HEK293T (cell line): ENCODE data around the gene SCAMP4.

ENCODE experiments used
- CTCF ChIA-PET: fragments of 350-600 bp; formaldehyde crosslinking; extraction: SDS; loops from one replicate; lab custom pipeline; 2021; ENCODE audit warnings: antibody characterized with exemption, inconsistent platforms; lab: Yijun Ruan, JAX
- POLR2A ChIA-PET: fragments of 350-600 bp; formaldehyde crosslinking; extraction: SDS; loops from one replicate; lab custom pipeline; 2020; ENCODE audit warnings: antibody characterized with exemption, inconsistent platforms; lab: Yijun Ruan, JAX
- DNase-seq: peaks from one replicate; pipeline ENCODE4 v3.0.0; 2012; ENCODE audit warnings: mixed read lengths; ENCODE audit errors: extremely low spot score
- ARNT ChIP-seq: fragments of 450-650 bp; IDR thresholded peaks from 2 replicates; pipeline ENCODE4 v1.6.1; 2017; ENCODE audit warnings: mild to moderate bottlenecking
- BHLHE40 ChIP-seq: fragments of 450-650 bp; IDR thresholded peaks from 2 replicates; pipeline ENCODE4 v1.6.1; 2016; ENCODE audit warnings: mild to moderate bottlenecking, moderate library complexity, borderline replicate concordance
- CTBP1 ChIP-seq: fragments of 450-650 bp; IDR thresholded peaks from 2 replicates; pipeline ENCODE4 v1.6.1; 2016; ENCODE audit warnings: borderline replicate concordance
- ELF4 ChIP-seq: fragments of 450-650 bp; IDR thresholded peaks from 2 replicates; pipeline ENCODE4 v1.6.1; 2017; ENCODE audit warnings: antibody characterized with exemption
- FOXA1 ChIP-seq: fragments of 450-650 bp; IDR thresholded peaks from 2 replicates; pipeline ENCODE4 v1.6.1; 2016; ENCODE audit warnings: mild to moderate bottlenecking
- FOXK2 ChIP-seq: fragments of 450-650 bp; IDR thresholded peaks from 2 replicates; pipeline ENCODE4 v1.6.1; 2016; ENCODE audit warnings: mild to moderate bottlenecking
- FOXM1 ChIP-seq: fragments of 450-650 bp; IDR thresholded peaks from 2 replicates; pipeline ENCODE4 v1.6.1; 2017; ENCODE audit warnings: mild to moderate bottlenecking, borderline replicate concordance
- HDGF ChIP-seq: fragments of 450-650 bp; IDR thresholded peaks from 2 replicates; pipeline ENCODE4 v1.6.1; 2017; ENCODE audit warnings: antibody characterized with exemption, borderline replicate concordance
- L3MBTL2 ChIP-seq: fragments of 450-650 bp; conservative IDR thresholded peaks from 2 replicates; pipeline ENCODE4 v1.6.1; 2016; ENCODE audit warnings: mild to moderate bottlenecking
- LEF1 ChIP-seq: fragments of 450-650 bp; IDR thresholded peaks from 2 replicates; pipeline ENCODE4 v1.6.1; 2017; ENCODE audit warnings: mild to moderate bottlenecking, borderline replicate concordance
- NFRKB ChIP-seq: fragments of 450-650 bp; IDR thresholded peaks from 2 replicates; pipeline ENCODE4 v1.6.1; 2016; ENCODE audit warnings: mild to moderate bottlenecking, moderate library complexity
- SP1 ChIP-seq: fragments of 450-650 bp; IDR thresholded peaks from 2 replicates; pipeline ENCODE4 v1.6.1; 2017
- SUZ12 ChIP-seq: fragments of 450-650 bp; IDR thresholded peaks from 2 replicates; pipeline ENCODE4 v1.6.1; 2016; ENCODE audit warnings: mild to moderate bottlenecking
- TARDBP ChIP-seq: fragments of 450-650 bp; IDR thresholded peaks from 2 replicates; pipeline ENCODE4 v1.6.1; 2016
- ZNF384 ChIP-seq: fragments of 450-650 bp; IDR thresholded peaks from 2 replicates; pipeline ENCODE4 v1.6.1; 2016
- TF ChIP-seq, protein P1 (sequence below): fragments of 450-650 bp; IDR thresholded peaks from 2 replicates; pipeline ENCODE4 v1.6.1; 2016

SCAMP4 gene

DNA sequence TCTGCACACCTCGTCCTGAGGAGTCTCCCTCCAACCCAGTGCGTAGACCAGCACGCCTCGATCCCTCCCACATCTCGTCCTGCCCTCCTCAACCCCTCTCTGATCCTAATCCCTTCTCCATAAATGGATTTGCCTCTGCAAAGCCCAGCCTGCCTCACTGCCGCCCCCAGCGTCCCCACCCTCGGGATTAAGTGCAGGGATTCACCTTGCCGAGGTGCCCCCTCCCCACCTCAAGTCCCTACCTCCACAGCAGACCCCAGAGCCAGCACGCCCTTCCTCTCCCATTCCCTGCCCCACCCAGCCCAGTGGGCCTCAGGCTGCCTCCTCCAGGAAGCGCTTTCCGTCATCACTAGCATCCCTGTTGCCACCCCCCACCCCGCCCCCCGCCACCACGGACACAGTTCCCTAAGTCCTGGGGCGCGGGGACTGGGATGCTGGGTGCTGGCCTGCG lies 45.8 kb upstream of the SCAMP4 start:
- TF ChIP-seq FOXK2, result no peak
- TF ChIP-seq FOXM1, result no peak
- no peak for TF ChIP-seq LEF1
- TF ChIP-seq BHLHE40, result no peak
- TF ChIP-seq SUZ12, result no peak
- no peak for TF ChIP-seq ELF4
- TF ChIP-seq L3MBTL2, result no peak
- TF ChIP-seq NFRKB, result no peak
- TF ChIP-seq FOXA1, result no peak
- no peak for TF ChIP-seq ARNT
- TF ChIP-seq CTBP1, result no peak
- no peak for TF ChIP-seq TARDBP
- TF ChIP-seq ZNF384, result no peak
- ChIA-PET CTCF (no interaction called here), POLR2A (no interaction called here)
- DNase-seq, result no peak

DNA sequence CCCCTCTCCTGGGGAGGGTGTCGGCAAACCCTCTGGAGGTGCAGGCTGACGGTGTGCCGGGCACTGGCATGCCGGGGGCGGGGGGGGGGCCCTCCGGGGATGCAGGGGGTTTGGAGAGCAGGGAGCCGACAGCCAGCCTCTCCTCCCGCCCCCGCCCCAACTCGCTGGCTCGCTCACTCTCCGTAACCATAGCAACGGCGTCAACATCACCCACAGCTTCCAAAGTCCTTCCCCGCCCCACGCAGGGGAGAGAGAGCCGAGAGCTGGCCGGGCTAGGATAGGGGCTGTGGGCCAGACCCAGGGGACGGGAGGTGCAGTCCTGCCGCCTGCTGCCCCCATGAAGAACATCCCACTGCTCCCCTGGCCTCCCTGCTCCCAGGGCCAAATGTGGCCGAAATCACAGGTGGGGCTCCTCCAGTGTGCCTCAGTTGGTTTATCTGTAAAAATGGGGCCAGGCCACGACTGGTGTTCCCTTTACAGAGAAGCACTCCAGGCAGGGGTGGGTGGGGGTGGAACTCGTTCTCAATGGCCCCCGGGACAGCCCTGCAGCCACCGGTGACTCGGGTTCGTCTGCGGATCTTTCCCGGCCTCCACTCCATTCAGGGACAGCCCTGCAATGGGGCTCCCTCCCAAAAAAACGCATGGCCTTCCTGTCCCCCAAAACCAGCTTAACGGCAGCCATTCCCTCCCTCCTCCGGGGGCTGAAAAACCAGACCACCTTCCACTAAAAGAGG lies 45.0 kb upstream of the SCAMP4 start:
- POLR2A ChIA-PET, result no interaction called here
- peak; percentile 54 for DNase-seq
- no peak for TF ChIP-seq HDGF
- TF ChIP-seq ARNT, result no peak
- no peak for TF ChIP-seq ELF4
- no peak for TF ChIP-seq LEF1
- no peak for TF ChIP-seq SP1
- no peak for TF ChIP-seq TARDBP
- no peak for TF ChIP-seq SUZ12
- CTCF ChIA-PET, result no interaction called here

DNA sequence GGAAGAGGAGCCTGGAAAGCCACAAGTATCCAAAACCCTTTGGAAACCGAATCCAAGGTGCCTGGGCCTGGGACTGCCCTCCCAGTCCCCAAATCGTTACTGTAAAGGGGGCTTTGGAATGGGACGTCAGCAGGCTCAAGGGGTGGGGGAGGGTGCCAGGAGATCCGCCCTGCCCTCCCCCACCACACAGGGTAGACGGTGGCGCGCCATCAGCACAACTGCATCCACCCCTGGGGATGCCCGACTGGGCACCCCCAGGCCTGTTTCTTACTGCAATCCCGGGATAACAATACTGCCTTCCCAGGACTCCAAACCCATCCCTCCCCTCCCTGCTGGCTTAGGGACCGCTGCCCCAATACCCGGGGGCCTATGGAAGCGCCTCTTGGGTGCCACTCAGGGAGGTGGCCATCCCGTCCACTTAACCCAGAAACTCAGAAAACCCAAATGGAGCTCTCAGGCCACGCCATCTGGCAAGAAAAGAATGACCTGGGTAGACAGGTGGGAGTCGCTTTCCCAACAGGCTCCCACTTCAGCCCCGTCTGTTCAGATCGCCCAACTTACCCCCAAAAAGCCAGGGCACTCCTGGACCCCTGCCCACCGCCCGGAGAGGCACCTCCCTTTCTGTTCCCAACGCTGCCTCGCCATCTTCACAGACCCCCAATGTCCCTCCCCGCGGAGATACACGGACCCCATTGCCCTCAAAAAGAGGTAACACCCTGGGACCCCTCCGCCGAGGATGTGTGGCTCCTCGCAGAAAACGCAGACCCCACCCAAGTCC lies 44.2 kb upstream of the SCAMP4 start:
- ChIA-PET CTCF (no interaction called here), POLR2A (no interaction called here)
- TF ChIP-seq BHLHE40 (no peak), ZNF384 (no peak), SP1 (no peak), HDGF (no peak)
- DNase-seq, result no peak

GRCh38 chr19:1861599-1862031 lies 43.6 kb upstream of the SCAMP4 start:
- ChIA-PET CTCF (no interaction called here), POLR2A (no interaction called here)
- TF ChIP-seq FOXA1, result no peak
- no peak for TF ChIP-seq TARDBP
- TF ChIP-seq ELF4, result no peak
- no peak for TF ChIP-seq NFRKB
- TF ChIP-seq SP1, result no peak
- TF ChIP-seq BHLHE40, result no peak
- TF ChIP-seq L3MBTL2, result no peak
- TF ChIP-seq HDGF, result no peak
- TF ChIP-seq, protein P1, sequence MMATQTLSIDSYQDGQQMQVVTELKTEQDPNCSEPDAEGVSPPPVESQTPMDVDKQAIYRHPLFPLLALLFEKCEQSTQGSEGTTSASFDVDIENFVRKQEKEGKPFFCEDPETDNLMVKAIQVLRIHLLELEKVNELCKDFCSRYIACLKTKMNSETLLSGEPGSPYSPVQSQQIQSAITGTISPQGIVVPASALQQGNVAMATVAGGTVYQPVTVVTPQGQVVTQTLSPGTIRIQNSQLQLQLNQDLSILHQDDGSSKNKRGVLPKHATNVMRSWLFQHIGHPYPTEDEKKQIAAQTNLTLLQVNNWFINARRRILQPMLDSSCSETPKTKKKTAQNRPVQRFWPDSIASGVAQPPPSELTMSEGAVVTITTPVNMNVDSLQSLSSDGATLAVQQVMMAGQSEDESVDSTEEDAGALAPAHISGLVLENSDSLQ, result no peak
- no peak for TF ChIP-seq ZNF384
- no peak for DNase-seq

DNA sequence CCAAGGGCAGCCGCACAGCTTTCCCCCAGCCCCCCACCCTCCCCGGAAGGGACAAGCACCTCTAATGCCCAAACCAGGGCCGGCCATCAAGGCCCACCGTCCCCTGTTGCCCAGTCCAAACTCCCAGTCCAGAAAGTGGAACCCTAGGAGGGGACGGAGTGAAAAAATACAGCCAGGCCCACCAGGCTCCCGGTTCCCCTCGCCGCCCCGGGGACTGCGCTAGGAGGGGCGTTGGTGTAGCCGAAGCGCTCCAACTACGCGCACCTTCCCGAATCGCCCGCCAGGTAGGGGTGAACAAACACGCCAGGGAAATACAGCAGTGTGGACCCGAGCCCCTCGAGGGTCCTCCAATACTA lies 43.2 kb upstream of the SCAMP4 start:
- TF ChIP-seq CTBP1 (no peak), L3MBTL2 (no peak), ARNT (no peak), LEF1 (no peak), NFRKB (no peak), SP1 (no peak), ZNF384 (no peak), FOXM1 (no peak), ELF4 (no peak), FOXA1 (no peak), BHLHE40 (no peak), HDGF (no peak), FOXK2 (no peak), TARDBP (no peak), SUZ12 (no peak)
- TF ChIP-seq, protein P1, result no peak
- POLR2A ChIA-PET, result no interaction called here
- CTCF ChIA-PET, result no interaction called here
- no peak for DNase-seq

GRCh38 chr19:1862424-1863327 lies 42.5 kb upstream of the SCAMP4 start:
- CTCF ChIA-PET, result no interaction called here
- POLR2A ChIA-PET, result no interaction called here
- TF ChIP-seq L3MBTL2, result no peak
- DNase-seq, result peak; percentile 63
